ENCODE measurements around the gene DHPS. TPM values are rescaled to one million over a fixed set of nuclear protein-coding genes. Genes with fewer than 3 reads are reported as not detected.

The DHPS gene
- total RNA-seq, 1 donor from 2014 or later = 160 TPM

DNA sequence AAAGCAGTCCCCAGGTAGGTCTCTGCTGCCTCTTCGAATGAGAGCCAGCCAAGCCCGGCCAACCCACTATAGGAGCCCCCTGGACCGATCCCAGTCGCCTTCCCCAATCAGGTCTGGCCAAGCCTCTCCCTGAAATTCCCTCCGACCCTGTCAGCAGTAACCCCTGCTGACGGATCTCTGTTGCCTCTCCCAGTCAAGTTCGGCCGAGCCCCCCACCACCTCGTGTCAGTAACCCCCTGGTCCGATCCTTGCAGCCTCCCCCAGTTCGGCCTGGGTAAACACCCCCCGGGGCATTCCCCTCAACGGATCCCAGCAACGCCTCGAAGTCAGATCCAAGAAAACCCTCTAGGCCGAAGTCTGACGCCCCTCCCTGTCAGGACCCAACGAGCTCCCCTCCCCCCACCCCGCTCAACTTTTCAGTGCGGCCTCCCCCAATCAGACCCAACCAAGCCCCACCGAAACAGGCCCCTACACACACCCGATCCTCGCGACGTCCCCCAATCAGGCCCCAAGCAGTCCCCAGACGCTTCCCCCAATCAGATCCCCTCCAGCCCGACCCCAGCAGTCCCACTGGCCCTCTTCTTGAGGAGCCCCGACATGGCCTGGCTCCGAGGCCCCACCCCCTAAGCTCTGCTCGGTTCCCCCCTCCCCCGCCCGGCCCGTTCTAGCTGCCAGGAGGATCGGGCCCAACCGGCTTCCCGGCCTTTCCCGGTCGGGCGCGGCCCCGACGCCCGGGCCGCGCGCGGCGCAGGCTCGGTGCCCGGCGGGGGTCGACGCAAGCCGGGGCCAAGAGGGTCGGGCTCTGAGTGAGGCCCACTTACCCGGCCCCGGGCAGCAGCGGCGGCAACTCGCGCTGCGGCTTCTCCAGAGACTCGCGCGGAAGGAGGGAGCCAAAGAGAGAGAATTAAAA, 40.2 kb upstream of the DHPS start:
- H3K9me3 Mint-ChIP-seq = no peaks in the 10 kb centered on the region
- TF ChIP-seq, protein P1, sequence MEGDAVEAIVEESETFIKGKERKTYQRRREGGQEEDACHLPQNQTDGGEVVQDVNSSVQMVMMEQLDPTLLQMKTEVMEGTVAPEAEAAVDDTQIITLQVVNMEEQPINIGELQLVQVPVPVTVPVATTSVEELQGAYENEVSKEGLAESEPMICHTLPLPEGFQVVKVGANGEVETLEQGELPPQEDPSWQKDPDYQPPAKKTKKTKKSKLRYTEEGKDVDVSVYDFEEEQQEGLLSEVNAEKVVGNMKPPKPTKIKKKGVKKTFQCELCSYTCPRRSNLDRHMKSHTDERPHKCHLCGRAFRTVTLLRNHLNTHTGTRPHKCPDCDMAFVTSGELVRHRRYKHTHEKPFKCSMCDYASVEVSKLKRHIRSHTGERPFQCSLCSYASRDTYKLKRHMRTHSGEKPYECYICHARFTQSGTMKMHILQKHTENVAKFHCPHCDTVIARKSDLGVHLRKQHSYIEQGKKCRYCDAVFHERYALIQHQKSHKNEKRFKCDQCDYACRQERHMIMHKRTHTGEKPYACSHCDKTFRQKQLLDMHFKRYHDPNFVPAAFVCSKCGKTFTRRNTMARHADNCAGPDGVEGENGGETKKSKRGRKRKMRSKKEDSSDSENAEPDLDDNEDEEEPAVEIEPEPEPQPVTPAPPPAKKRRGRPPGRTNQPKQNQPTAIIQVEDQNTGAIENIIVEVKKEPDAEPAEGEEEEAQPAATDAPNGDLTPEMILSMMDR (IDR thresholded peaks at IDR 0.05) = no peak
- H3K36me3 Mint-ChIP-seq (ENCODE audit: low read depth) = peaks cover 35% of the 10 kb centered on the region
- intact Hi-C loops (cut with micrococcal nuclease) = loop anchor here (1.0 to 5.0 kb wide), 6 partner anchors 12 to 215 kb away; partner anchors contain the start of genes CALR, DHPS, FBXW9 and MAN2B1
- ATAC-seq (ENCODE audit: low read depth) = peak; percentile 38
- peak overlapping the region; percentile 92 for H3K4me3 Mint-ChIP-seq
- no peaks in the 10 kb centered on the region for H3K27me3 Mint-ChIP-seq
- peaks cover 43% of the 10 kb centered on the region for H3K4me1 Mint-ChIP-seq
- peak; percentile 40 for DNase-seq
- peak overlapping the region; percentile 74 for H3K27ac Mint-ChIP-seq
- ChIA-PET CTCF (interaction anchor here (1.1 to 3.6 kb wide), 6 partner anchors 12 to 74 kb away, joined by 3 to 14 read pairs (median 4); partner anchors contain the start of genes GET3 and TRIR), POLR2A (interaction anchor here (0.6 to 7.0 kb wide), 12 partner anchors 9 to 159 kb away, joined by 3 to 121 read pairs (median 4); partner anchors contain the start of genes DHPS, DNASE2, FBXW9 and GET3)

DNA sequence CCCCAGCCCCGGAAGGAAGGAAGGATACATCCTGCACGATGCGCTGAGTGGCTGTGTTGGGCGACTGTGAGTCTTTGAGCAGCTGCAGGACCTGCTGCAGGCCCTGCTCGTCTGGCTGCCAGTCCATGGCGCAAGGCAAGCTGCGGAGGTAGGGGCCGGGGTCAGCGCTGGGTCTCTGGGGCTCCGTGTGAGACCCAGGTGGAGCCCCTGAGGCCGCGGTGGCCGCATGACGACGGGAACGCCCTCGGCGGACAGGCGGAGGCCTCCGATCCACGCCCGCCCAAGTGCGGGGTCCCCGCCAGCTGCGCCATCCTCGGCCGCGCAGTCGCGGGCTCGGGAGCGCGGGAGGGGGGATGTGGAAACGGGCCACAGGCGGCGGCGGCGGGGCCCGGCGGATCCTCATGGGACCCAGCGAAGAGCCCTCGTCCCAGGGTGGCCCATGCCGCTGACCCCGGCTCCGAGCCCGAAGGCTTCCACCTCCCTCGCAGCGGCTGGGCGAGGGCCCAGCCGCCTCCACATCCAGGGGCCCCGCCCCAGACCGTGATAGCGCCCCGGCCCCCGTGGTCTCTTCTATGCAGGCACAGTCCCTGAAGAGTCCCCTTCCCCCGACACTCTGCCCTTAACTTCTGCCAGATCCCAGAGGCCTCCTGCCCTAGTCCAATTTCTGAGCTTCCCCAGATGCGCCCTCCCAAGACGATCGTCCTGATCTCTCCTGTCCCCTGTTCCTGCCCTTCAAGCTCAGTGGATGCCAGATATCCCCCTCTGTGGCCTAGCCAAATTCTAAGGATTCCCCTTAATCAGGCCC, 39.4 kb upstream of the DHPS start:
- intact Hi-C loops (cut with micrococcal nuclease) = loop anchor here (5.0 kb wide), 4 partner anchors 39 to 216 kb away; partner anchors contain the start of genes CALR, DHPS, MAN2B1 and WDR83
- ATAC-seq (ENCODE audit: low read depth) (no peak), DNase-seq (no peak)
- Mint-ChIP-seq H3K4me1 (peaks cover 44% of the 10 kb centered on the region), H3K9me3 (no peaks in the 10 kb centered on the region), H3K27me3 (no peaks in the 10 kb centered on the region), H3K27ac (peak overlapping the region; percentile 74), H3K4me3 (peak overlapping the region; percentile 89), H3K36me3 (ENCODE audit: low read depth) (peaks cover 38% of the 10 kb centered on the region)
- TF ChIP-seq, protein P1 (IDR thresholded peaks at IDR 0.05) = no peak
- POLR2A ChIA-PET = interaction anchor here (0.6 to 7.0 kb wide), 4 partner anchors 15 to 72 kb away, joined by 3 to 121 read pairs (median 4); partner anchors contain the start of genes FBXW9, GET3, MAN2B1 and TRIR
- CTCF ChIA-PET = interaction anchor here (1.1 to 3.6 kb wide), 3 partner anchors 13 to 75 kb away, joined by 3 to 14 read pairs (median 8); partner anchors contain the start of gene TRIR

DNA sequence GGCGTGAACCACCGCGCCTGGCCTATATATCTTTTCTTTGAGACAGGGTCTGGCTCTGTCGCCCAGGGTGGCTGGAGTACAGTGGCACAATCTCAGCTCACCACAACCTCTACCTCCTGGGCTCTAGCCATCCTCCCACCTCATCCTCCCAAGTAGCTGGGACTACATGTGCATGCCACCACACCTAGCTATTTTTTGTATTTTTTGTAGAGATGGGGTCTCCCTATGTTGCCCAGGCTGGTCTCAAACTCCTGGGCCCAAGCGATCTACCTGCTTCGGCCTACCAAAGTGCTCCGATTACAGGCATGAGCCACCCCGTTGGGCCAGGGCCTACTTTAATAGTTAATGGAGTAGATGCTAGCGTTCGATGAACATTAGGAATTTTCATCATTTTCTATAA, 38.6 kb upstream of the DHPS start:
- DNase-seq (no peak), ATAC-seq (ENCODE audit: low read depth) (no peak)
- ChIA-PET POLR2A (interaction anchor here (7.0 kb wide), 1 partner anchor 15 kb away, joined by 121 read pairs; the partner anchor contains the start of genes GET3 and TRIR), CTCF (no interaction called here)
- no peaks in the 10 kb centered on the region for H3K9me3 Mint-ChIP-seq
- H3K36me3 Mint-ChIP-seq (ENCODE audit: low read depth) = peaks cover 43% of the 10 kb centered on the region
- H3K4me3 Mint-ChIP-seq = peak overlapping the region; percentile 72
- TF ChIP-seq, protein P1 (IDR thresholded peaks at IDR 0.05) = no peak
- peaks cover 44% of the 10 kb centered on the region for H3K4me1 Mint-ChIP-seq
- no peak overlapping the region for H3K27ac Mint-ChIP-seq
- H3K27me3 Mint-ChIP-seq = no peaks in the 10 kb centered on the region
- intact Hi-C loops (cut with micrococcal nuclease) = loop anchor here (5.0 kb wide), 4 partner anchors 38 to 217 kb away; partner anchors contain the start of genes CALR, DHPS, MAN2B1 and WDR83

GRCh38 chr19:12715929-12716328, 34.2 kb upstream of the DHPS start:
- intact Hi-C loops (cut with micrococcal nuclease) = loop anchor here (2.0 kb wide), 1 partner anchor 131 kb away; no protein-coding TSS in a partner anchor
- Mint-ChIP-seq H3K27me3 (no peaks in the 10 kb centered on the region), H3K9me3 (no peaks in the 10 kb centered on the region), H3K36me3 (ENCODE audit: low read depth) (peaks cover 59% of the 10 kb centered on the region), H3K4me3 (no peak overlapping the region), H3K4me1 (peaks cover 17% of the 10 kb centered on the region), H3K27ac (no peak overlapping the region)
- TF ChIP-seq, protein P1 (IDR thresholded peaks at IDR 0.05) = no peak
- POLR2A ChIA-PET = no interaction called here
- ATAC-seq (ENCODE audit: low read depth) = no peak
- no peak for DNase-seq
- CTCF ChIA-PET = interaction anchor here (0.7 to 3.3 kb wide), 4 partner anchors 21 to 44 kb away, joined by 4 to 14 read pairs (median 9); no protein-coding TSS in a partner anchor
